HG03520 (cell line): ENCODE results near the gene ETV2.
A peak's percentile ranks its signal among the peaks of the same experiment; 100 is the strongest.
"Not testable (repeated sequence)": the region's sequence is repeated elsewhere in the genome, so short reads cannot be mapped to it uniquely, and the experiment has no call there.

ENCODE experiments used
- ATAC-seq: cut with Tn5 transposase; IDR thresholded peaks from one replicate; pipeline ENCODE4 v1.9.1; 2021; ENCODE audit warnings: mild to moderate bottlenecking, moderate library complexity; ENCODE audit not compliant: unreplicated experiment

The ETV2 gene

DNA sequence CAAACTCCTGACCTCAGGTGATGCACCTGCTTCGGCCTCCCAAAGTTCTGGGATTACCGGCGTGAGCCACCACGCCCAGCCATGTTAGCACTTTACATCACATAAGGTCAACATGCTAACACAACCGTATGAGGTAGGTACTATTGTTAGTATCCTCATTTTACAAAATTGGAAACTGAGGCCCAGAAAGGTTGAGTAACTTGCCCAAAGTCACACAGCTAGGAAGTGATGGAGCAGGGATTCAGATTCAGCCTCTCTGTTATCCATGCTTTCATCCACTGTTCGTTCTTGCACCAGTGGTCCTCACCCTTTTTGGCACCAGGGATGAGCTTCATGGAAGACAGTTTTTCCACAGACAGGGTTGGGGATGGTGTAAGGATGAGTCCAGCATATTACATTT is 15.2 kb downstream of the ETV2 start:
- no peak for ATAC-seq

DNA sequence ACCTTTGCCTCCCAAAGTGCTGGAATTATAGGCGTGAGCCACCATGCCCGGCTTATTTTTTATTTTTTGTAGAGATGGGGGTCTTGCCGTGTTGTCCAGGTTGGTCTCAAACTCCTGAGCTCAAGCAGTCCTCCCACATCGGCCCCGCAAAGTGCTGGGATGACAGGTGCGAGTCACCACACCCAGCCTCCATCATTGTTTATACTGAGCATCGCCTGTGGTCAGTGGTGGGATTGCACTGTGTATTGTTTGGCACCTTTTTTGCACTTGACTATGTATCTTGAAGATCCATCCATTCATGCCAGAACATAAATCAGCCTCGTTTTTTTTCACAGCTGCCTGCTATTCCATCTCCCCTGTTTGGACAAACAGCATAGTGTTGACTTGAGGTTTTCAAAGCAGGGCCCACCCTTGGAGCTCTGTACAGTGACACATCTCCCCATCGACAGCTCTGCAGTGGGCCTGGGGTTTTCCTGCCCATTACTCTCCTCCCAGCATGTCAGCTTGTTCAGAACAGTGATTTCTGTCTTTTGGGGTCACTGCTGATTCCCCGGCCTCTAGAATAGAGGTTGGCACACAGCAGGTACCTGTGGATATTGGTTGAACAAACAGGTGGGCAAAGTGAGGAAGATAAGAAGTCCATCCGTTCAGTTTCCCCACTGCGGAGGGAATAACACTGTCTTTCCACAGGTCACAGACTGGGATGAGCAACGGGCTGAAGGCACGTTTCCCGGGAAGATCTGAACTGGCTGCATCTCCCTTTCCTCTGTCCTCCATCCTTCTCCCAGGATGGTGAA is 16.6 kb downstream of the ETV2 start:
- ATAC-seq, result no peak

DNA sequence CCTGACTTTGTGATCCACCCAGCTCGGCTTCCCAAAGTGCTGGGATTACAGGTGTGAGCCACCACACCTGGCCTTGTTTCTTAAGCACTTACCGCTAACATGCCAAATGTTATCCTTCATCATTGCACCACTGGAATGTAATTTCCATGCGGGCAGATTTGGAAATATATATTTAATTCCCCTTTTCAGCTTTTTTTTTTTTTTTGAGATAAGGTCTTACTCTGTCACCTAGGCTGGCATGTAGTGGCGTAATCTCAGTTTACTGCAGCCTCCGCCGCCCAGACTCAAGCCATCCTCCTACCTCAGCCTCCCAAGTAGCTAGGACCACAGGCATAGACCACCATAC is 20.4 kb downstream of the ETV2 start:
- ATAC-seq, result no peak

DNA sequence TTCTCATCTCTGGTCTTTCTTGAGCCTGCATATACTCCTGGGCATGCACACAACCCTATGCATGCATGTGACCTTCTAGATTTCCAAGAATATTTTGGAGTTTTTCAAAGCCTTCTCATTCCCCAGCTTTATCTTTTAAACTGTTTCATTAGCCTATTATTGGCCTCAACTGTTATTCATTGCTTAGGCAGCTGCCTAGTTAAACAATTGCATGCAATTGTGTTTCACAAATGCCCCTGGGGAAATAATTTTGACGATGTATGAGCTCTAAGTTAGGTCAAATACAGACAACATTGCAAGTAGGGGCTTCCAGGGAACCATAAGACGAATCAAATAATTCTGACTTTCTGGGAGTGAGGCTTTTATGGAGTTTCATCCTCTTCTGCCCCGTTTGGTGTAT is 22.4 kb downstream of the ETV2 start:
- no peak for ATAC-seq

DNA sequence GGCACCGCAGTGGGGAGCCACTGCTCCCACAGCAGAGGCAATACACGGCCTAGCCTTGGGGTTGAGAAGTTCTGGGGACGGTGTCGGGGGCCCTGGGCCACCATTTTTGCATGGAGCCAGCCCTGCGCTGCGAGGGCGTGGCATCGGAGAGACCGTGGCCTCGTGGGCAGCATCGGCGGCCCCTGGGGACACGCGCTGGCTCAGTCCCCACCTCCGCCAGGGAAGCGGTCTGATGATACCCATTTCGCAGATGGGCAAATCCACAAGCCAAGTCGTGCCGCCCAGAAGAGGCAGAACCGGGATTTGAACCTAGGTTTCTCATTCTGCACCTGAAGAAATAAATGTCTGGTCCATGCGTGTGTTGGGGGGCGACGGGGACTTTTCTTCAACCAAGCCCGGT is 23.6 kb downstream of the ETV2 start:
- no peak for ATAC-seq

DNA sequence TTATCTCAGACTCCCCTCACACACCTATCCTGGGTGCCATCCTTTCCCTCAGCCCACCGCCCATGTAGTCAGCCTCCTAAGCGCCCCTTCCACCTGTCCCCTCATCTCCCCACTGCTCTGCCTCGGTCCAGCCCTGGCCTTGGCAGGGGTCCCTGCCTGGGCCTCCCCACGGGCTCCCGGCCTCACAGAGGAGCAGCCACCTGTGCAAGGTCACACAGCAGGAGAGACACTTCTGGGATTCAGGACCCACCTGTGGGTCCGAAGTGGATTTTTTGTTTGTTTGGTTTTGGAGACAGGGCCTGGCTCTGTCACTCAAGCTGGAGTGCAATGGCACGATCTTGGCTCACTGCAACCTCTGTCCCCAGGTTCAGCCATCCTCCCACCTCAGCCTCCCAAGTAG is 24.1 kb downstream of the ETV2 start:
- no peak for ATAC-seq

DNA sequence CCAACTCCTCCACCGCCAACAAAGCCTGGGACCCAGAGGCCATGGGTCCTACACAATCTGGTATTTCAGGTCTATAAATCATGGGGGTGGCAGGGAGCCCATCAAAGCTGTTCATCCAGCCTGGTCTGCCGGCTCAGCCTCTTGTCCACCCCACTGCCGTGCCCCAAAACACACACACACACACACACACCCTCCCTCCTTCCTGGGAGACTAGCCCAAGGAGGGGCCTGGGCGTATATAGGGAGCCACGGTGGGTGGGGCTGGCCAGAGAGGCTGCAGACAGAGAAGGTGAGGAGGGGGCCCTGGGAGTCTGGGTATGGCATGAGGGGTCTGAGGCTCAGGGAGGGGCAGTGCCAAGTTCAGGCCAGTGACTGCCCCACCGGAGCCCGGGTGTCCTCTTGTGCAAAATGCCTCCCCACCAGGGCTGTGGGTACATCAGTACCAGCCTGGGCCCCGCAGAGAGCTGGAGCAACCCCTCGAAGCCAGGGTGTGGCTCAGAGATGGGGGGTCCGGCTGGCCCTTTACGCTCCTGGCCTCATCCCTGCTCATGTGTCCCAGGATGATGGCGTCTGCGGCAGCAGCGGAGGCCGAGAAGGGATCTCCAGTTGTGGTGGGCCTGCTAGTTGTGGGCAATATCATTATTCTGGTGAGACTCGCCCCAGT is 24.8 kb downstream of the ETV2 start, which contains the start of gene UPK1A:
Gene UPK1A, plus strand, starts transcription at position 267 of the 663 bp plus-strand sequence. Its CDS starts 296 bp downstream, at position 563.
- ATAC-seq, result no peak

DNA sequence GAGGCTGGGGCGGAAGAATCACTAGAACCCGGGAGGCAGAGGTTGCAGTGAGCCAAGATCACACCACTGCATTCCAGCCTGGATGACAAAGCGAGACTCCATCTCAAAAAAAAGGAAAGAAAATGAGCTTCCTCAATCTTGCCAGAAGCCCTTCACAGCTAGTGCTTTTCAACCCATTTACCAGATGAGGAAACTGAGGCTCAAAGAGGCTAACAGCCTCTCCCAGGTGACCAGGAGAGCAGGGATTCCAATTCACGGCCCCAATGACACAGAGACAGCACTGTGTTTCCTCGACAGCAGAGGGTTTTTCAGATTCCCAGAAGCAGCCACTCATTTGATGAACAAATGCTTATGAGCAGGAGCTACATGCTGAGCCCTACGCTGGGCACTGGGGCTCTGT is 28.0 kb downstream of the ETV2 start:
- no peak for ATAC-seq

DNA sequence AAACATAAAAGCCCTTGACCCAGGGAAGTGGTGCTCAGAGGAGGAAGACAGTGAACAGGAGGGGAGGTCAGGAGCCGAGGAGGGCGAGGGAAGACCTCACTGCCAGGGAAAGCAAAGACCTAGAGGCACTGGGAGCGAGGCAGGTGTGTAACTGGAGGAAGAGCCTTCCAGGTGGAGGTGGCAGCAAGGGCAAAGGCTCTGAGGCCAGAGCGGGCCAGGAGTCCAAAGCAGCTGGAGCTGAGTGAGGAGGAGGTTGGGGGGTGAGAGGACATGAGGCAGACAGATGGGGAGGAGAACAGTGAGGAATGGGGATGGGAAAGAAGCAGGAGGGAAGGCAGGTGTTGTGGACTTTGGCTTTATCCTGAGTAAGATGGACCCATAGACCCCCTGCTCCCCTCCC is 28.4 kb downstream of the ETV2 start:
- ATAC-seq, result no peak

DNA sequence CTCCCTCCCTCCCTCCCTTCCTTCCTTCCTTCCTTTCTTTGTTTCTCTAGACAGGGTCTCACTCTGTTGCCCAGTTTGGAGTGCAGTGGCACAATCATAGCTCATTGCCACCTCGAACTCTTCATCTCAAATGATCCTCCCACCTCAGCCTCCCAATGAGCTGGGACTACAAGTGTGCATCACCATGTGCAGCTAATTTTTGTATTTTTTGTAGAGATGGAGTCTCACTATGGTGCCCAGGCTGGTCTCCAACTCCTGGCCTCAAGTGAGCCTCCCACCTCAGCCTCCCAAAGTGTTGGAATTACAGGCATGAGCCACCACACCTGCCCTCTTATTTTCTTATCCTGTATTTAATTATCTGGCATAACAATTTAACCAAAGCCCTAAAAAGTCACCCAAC is 29.1 kb downstream of the ETV2 start:
- ATAC-seq, result no peak

DNA sequence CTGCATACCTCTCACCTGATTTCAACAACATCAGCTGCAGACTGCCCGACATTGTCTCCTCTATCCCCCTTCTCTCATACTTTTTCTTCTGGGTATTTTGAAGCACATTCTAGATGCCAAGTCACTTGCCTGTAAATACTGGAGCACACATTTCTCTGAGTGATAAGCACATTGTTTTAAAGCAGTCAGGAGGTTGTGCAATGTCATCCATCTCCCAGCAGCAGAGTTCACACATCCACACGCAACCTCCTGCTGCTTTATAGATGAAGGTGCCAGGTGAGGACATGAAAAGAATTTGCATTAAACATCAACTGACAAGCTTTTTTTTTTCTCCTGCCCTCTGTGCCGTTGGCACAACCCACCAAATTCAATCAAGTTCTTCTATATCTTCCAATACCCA is 30.3 kb downstream of the ETV2 start:
- no peak for ATAC-seq

DNA sequence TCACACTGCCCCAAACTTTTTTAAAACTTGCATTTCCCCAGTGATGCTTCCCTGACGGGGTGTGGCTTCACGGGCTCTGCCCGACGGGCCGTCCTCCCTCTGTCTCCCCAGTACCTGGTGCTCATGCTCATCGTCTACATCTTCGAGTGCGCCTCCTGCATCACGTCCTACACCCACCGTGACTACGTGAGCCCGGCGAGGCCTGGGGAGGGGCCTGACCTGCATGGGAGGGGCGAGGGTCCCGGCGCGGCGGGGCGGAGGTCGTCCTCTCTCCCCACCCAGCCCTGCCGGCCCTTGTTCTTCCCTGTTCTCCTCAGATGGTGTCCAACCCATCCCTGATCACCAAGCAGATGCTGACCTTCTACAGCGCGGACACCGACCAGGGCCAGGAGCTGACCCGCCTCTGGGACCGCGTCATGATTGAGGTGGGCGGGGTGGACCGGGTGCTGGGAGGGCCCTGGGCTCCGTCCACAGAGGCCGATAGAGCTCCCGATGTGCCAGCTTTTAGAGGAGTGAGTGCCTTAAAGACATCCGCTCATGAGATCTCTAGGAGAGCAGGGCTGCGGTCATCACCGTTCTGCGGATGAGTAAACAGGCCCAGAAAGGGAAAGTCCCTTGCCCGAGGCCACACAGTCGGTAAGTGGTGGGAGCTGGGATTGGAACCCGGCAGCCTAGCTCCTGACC is 31.7 kb downstream of the ETV2 start:
- ATAC-seq, result no peak

DNA sequence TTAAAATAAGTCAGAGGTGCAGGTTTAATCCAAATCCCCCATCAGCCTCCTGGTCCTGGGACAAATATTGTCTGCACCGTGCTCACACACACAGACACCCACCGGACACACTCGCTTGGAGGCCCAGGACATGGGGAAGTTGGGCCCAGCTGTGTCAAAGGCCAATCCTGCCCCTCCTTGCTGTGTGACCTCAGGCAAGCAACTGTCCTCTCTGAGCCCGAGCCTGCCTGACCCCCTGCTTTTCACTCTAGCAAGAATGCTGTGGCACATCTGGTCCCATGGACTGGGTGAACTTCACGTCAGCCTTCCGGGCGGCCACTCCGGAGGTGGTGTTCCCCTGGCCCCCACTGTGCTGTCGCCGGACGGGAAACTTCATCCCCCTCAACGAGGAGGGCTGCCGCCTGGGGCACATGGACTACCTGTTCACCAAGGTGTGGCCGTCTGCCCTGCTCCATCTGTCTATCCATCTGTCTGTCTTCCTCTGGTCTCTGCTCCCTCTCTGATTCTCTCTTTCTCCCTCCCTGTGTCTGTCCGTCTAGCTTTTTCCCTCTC is 34.1 kb downstream of the ETV2 start:
- ATAC-seq, result no peak

DNA sequence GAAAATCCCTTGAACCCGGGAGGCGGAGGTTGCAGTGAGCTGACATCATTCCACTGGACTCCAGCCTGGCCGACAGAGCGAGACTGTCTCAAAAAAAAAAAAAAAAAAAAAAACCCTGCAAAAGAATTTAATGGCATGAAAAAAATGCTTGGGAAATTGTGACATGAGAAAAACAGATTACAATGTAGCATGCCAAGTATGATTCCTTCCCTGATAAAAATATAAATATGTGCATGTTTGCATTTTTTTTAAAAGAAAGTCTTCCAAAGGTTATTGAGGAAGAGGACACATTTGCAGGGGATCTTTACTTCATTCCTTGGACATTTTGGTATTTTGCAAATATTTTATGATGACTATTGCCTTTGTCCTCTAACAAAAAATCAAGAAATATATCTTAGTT is 48.3 kb downstream of the ETV2 start:
- no peak for ATAC-seq

DNA sequence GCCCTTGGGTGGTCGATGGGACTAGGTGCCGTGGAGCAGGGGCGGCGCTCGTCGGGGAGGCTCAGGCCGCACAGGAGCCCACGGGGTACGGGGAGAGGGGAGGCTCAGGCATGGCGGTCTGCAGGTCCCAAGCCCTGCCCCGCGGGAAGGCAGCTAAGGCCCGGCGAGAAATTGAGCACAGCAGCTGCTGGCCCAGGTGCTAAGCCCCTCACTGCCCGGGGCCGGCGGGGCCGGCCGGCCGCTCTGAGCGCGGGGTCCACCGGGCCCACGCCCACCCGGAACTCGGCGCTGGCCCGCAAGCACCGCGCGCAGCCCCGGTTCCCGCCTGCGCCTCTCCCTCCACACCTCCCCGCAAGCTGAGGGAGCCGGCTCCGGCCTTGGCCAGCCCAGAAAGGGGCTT is 49.6 kb downstream of the ETV2 start:
- not testable (repeated sequence) for ATAC-seq

DNA sequence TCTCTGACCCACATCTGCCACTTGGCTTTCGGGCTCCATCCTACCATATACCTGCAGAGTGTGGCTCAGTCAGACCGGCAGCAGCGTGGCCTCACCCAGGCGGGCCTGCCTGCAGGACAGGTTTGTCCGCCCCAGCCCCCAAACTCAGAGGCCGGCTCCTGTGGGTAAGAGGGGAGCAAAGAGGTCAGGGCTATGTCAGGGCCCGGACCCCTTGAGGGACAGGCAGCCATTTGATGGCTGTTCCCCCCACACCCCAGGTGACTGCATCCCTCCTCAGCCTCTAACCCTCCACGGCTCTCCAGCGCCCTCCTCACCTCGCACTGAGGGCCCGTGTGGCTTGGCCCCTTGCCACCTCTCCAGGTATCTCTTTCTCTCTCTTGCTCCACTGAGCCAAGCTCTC is 50.5 kb downstream of the ETV2 start:
- no peak for ATAC-seq

DNA sequence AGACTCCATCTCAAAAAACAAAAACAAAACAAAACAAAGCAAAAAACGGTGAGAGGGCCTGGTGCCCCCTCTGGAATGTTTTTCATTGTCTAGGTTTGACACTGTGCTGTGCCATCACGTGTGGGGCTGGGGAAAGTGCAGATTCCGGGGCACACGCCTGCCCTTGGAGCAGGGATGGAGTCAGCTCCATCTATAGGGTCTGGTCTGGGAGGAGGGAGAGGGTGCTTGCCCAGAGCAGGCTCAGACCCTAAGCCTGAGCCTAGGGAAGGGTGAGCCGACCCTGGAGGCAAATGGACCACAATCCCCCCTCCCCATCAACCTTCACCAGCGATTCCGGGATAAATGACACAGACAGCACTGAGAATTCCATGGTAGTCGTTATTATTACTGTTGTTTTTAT is 51.9 kb downstream of the ETV2 start:
- no peak for ATAC-seq

DNA sequence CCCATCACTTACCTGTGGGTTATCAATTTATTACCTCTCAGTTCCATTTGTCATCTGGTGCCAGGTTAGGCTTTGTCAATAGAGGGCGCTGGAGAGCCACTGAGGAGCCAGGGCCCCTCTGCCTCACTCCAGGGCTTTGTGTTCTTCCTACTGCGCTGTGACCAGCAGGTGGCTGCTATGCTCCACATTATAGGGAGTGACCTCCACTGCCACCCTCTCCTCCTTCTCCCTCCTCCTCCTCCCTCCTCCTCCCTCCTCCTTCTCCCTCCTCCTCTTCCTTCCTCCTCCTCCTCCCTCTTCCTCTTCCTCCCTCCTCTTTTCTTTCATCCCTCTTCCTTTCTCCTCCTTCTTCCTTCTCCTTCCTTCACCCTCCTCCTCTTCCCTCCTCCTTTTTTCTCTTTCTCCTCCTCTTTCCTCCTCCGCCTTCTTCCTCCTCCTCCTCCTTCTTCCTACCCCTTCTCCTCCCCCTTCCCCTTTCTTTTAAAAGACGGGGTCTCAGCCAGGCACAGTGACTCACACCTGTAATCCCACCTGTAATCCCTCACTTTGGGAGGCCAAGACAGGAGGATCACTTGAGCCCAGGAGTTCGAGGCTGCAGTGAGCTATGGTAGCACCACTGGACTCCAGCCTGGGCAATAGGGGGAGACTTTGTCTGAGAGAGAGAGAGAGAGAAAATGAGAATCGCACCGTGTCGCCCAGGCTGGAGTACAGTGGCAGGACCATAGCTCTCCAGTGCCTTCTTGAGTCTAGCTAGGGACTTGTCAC is 52.5 kb downstream of the ETV2 start:
- ATAC-seq, result peak; percentile 79
